Putamen (tissue), 1 donor: ENCODE measurements around the gene KATNA1.
A peak's percentile ranks its signal among the peaks of the same experiment; 100 is the strongest.

Source experiments
- DNase-seq: peaks from one replicate; pipeline ENCODE4 v3.0.0-alpha.2; 2016; ENCODE audit warnings: low spot score

KATNA1 gene

DNA sequence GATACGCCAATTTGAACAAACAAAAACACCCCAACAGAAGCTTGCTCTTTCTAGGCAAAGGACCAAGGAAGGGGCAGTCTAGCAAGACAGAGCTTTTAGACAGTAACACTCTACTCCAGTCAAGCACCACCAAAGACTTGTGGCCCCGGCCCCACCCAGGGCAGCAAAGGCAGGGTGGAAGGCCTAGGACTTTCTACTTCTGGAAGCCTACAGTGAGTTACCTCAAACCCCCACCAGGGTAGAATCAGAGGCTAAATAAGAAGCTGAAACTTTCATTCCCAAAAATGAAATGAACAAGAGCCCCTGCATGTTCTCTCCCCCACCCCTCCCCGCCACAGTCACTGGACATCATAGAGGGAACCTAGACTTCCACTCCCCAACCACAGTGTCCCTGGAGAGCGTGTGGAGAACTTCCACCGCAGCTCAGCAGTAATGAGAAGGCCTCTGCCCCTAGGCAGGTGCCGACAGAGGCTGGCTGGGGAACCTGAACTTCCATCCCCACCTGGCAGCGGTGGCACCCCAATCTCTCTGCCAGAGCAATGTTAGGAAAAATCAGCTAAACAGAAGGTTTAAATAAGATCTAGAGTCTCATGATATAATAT lies 40.0 kb downstream of the KATNA1 start:
- DNase-seq = no peak

GRCh38 chr6:149600508-149600907 lies 48.0 kb downstream of the KATNA1 start:
- DNase-seq = no peak

- no peak for DNase-seq
Measured at GRCh38 chr6:149593408-149593807, 55.1 kb downstream of the KATNA1 start.

GRCh38 chr6:149592983-149593382 lies 55.5 kb downstream of the KATNA1 start:
- no peak for DNase-seq

DNA sequence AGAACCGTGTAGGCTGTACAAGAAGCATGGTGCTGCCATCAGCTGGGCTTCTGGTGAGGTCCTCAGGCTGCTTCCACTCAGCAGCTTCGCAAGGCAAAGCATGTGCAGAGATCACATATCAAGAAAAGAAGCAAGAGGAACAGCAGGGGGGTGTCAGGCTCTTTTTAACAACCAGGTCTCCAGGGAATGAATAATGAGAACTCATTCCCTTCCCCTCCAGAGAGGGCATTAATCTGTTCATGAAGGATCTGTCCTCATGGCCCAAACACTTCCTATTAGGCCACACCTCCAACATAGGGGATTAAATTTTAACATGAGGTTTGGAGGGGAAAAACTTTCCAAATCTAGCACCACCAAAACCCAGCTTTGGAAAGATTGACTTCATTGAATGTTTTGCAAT lies 62.4 kb downstream of the KATNA1 start:
- DNase-seq = no peak

DNA sequence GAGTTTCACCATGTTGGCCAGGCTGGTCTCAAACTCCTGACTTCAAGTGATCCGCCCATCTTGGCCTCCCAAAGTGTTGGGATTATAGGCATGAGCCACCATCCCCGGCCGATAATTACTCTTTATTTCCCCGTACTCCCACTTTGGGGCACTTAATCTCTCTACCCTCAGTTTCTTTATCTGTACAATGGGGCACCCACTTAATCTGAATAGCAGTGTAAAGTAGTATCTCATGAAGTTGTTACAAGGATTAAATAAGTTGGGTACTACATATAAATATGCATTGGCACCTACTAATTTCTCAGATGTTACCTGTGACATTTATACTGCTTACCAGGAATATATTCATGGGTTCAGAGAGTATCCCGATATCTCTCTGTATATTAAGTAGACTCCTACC lies 67.2 kb downstream of the KATNA1 start:
- no peak for DNase-seq

GRCh38 chr6:149580880-149581279 lies 67.6 kb downstream of the KATNA1 start:
- DNase-seq = no peak

GRCh38 chr6:149567945-149568585 lies 80.4 kb downstream of the KATNA1 start:
- DNase-seq = no peak

DNA sequence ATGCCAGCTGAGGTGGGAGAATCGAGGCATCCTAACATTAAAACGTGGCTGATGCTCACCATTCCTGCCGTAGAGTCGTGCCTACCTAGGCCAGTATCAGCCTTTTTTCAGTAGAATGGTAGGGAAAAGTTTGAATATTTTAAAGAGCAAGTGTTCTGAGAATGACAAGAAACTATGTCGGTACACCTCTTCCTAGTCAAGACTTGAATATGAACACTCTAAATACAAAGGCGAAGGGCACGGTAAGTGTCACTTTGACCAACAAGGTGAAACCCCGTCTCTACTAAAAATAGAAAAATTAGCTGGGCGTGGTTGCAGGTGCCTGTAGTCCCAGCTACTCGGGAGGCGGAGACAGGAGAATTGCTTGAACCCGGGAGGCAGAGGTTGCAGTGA lies 81.3 kb downstream of the KATNA1 start:
- DNase-seq = no peak

GRCh38 chr6:149566410-149567193 lies 81.9 kb downstream of the KATNA1 start:
- DNase-seq = peak; percentile 27

GRCh38 chr6:149565527-149566409 lies 82.7 kb downstream of the KATNA1 start, which contains the start of gene GINM1:
TSS of gene GINM1 (plus strand) at chr6:149566375. CDS start at chr6:149566415, 40 bp downstream.
- DNase-seq = peak; percentile 95

- DNase-seq = no peak
Measured at GRCh38 chr6:149563928-149564325, 84.6 kb downstream of the KATNA1 start.

DNA sequence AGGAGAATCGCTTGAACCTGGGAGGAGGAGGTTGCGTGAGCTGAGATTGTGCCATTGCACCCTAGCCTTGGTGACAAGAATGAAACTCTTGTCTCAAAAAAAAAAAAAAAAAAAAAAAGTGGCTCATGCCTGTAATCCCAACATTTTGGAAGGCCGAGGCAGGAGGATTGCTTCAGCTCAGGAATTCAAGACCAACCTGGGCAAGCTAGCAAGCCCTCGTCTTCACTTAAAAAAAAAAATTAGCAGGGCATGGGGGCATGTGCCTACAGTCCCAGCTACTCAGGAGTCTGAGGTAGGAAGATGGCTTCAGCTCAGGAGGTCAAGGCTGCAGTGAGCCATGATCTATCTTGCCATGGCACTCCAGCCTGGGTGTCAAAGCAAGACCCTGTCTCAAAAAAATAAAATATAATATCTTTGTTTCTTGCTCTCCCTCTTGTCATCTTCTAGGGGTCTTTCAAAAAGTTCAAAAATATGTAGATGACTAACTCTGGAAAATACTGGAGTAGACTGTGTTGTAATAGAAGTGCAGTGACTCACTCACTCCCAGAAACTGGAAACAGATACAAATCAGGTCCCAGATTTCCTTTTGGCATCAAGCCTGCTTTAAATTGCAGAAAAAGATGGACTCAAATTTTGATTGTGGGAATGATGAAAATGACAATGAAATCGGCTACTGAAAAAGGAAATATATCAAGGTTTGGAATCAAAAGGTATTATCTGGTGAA lies 85.1 kb downstream of the KATNA1 start:
- DNase-seq = no peak

GRCh38 chr6:149560736-149561135 lies 87.8 kb downstream of the KATNA1 start:
- DNase-seq = no peak

DNA sequence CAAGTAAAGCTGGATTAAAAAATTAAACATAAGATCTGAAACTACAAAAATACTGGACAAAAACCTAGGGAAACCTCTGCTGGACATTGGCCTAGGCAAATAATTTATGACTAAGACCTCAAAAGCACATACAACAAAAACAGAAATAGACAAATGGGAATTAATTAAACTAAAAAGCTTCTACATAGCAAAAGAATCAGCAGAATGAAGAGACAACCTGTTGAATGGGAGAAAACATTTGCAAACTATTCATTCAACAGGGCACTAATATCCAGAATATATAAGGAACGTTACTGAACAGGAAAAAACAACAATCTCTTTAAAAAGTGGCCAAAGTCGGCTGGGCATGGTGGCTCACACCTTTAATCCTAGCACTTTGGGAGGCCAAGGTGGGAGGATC lies 89.1 kb downstream of the KATNA1 start:
- no peak for DNase-seq

GRCh38 chr6:149558029-149558428 lies 90.5 kb downstream of the KATNA1 start:
- no peak for DNase-seq

DNA sequence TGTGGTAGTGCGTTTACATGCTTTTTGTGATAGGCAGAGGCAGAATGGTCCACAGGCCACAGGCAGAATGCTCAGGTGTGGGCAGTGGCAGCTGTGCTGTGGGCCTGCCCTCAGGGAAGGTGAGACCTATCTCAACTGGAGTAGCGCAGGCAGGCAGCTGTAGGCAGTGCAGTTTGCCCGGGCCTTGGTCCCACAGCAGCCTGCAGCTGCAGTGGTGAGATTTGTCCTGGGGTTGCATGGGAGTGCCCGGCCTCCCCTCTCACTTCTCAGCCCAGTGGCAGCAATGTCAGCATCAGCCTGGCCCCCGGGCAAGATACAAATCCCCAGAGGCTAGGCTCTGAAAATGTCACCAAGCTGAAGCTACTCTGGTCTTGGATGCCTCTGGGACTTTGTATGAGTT lies 96.6 kb downstream of the KATNA1 start:
- no peak for DNase-seq

GRCh38 chr6:149545754-149546471 lies 102.6 kb downstream of the KATNA1 start, which contains the start of gene PPIL4:
TSS of gene PPIL4 (minus strand) at chr6:149546043. CDS start at chr6:149546005, 38 bp downstream.
- DNase-seq = peak; percentile 94

- DNase-seq = peak; percentile 61
Measured at GRCh38 chr6:149545258-149545753, 103.2 kb downstream of the KATNA1 start.
